ENCODE data around the gene TAS2R7. TPM values are rescaled to one million over a fixed set of nuclear protein-coding genes. Genes with fewer than 3 reads are reported as not detected.

TAS2R7 gene, protein sequence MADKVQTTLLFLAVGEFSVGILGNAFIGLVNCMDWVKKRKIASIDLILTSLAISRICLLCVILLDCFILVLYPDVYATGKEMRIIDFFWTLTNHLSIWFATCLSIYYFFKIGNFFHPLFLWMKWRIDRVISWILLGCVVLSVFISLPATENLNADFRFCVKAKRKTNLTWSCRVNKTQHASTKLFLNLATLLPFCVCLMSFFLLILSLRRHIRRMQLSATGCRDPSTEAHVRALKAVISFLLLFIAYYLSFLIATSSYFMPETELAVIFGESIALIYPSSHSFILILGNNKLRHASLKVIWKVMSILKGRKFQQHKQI
- total RNA-seq = not detected in 2 replicates

DNA sequence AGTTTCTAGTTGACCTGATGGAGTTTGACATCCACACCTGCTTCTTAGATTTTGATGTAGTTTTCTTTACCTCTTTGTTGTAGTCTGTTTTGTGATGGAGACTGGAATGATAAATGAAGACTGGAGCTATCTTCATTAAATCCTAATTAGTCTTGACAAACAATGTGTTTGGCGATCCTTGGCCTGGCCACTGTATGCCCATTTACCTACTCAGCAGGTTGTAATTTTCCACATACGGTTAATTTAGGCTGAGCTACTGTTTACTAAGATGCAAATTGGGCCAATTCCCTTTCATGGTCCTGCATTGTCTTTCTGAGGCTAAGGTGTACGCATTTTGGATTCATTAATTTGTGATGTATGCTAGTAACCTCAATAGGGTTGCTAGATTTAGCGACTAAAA lies at the start of gene TAS2R7:
TSS of gene TAS2R7 (minus strand) at position 41 of the 400 bp plus-strand sequence. CDS start 57 bp downstream, outside the sequence.

DNA sequence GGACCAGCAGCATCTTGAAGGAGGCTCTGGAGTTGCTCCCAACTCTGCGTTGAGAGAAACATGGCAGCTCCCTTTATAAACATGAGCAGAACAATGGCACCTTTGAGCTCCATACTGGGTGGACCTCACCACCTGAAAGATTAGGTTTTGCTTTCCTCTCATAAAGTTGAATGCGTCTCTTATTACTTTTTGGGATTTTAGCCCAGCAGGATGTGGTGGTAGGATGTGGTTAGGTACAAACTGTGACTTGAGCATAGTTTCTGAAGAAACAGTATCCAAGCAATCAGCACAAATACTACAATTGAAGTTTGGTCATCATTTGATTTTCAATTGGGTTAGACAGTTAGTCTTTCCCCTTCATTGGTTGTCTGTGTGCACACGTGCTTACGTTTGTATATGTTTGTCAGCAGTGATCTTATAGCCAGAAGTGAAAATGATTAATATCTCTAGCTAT lies 47.0 kb upstream of the TAS2R7 start, which contains the start of gene PRR4:
TSS of gene PRR4 (minus strand) at position 51 of the 454 bp plus-strand sequence. CDS start at position 13, 38 bp downstream.

DNA sequence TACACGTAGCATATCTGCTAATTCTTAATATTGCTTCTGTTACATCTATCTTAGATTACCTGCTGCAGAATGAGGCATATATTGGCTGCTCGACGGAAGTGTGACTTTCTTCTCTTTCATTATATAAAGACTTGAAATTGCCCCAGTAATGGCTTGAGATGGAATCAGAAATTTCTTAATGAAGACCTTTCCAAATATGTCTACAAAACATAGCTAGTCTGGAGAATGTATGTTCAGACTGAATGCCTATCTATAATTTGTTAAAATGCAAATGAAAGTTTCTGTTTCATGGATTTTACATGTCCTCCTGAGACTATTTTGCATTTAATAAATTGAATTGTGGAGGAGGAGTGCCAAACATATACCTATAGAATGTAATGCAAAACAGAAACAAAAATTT lies 23.8 kb upstream of the TAS2R7 start, which contains the start of gene TAS2R10:
TSS of gene TAS2R10 (minus strand) at position 101 of the 400 bp plus-strand sequence. CDS start at position 12, 89 bp downstream.

DNA sequence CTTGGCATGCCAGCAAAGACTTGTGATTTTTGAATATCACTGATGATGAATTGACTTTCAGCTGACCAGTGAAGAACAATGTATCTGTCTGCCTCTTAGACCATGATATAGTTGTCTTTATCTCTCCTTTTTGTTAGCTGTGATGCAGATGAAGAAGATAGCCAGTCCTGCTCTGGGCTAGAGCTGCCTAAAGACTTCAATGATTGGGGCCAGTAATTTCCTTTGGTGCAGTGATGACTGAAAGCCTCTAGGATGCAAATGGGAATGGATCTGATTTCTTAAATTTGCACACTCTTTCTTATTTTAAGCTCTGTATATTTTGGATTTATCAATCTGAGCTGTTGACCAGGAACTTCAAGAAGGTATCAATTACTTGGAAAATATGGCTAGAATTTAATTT lies 7.6 kb upstream of the TAS2R7 start, which contains the start of gene TAS2R9:
TSS of gene TAS2R9 (minus strand) at position 101 of the 400 bp plus-strand sequence. CDS start at position 8, 93 bp downstream.

DNA sequence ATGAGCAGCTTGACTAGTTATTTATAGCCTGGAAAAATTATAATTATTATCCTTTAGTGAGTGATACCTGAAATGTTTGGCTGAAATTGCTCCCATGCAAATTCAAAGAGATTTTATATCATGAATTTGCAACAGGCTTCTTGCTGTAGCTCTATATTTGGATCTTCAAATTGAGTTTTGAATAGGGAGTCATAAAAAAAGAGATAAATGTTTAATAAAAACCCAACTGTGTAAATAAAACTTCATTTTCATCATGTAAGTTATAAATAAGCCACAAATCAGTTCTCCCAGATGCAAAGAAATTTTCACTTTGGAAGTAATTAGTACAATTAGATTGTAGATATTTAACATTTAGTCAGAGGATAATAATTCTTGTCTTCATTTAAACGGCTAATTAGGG lies 4.8 kb upstream of the TAS2R7 start, which contains the start of gene TAS2R8:
TSS of gene TAS2R8 (minus strand) at position 101 of the 400 bp plus-strand sequence. CDS start 306 bp downstream, outside the sequence.

Other genes with a start within 250 kb of the TAS2R7 start
- 21.0 and 21.1 TPM in 2 replicates for gene MAGOHB, start 189.0 kb downstream of the TAS2R7 start, total RNA-seq
- 7.3 and 9.6 TPM in 2 replicates for gene STYK1, start 128.6 kb downstream of the TAS2R7 start, total RNA-seq
- 355 and 378 TPM in 2 replicates for gene YBX3, start 79.3 kb downstream of the TAS2R7 start, total RNA-seq
- gene TAS2R8, start 4.7 kb upstream of the TAS2R7 start, total RNA-seq = not detected in 2 replicates
- gene TAS2R9, start 7.5 kb upstream of the TAS2R7 start, total RNA-seq = not detected in 2 replicates
- gene TAS2R10, start 23.7 kb upstream of the TAS2R7 start, total RNA-seq = 0.13 TPM in 1 of 2 replicates, not detected in the other
- 0.20 TPM in 1 of 2 replicates, not detected in the other for gene PRR4, start 46.8 kb upstream of the TAS2R7 start, total RNA-seq
- gene PRH1, start 81.6 kb upstream of the TAS2R7 start, total RNA-seq = 3.0 and 6.0 TPM in 2 replicates
- gene TAS2R13, start 106.9 kb upstream of the TAS2R7 start, total RNA-seq = 0.07 and 0.10 TPM in 2 replicates
- gene PRH2, start 126.6 kb upstream of the TAS2R7 start, total RNA-seq = not detected in 2 replicates
- gene TAS2R14, start 136.6 kb upstream of the TAS2R7 start, total RNA-seq = 0.07 and 0.84 TPM in 2 replicates
- gene TAS2R50, start 184.3 kb upstream of the TAS2R7 start, total RNA-seq = 0.15 and 0.20 TPM in 2 replicates
- 0.10 and 0.13 TPM in 2 replicates for gene TAS2R20, start 195.7 kb upstream of the TAS2R7 start, total RNA-seq
- 0.39 and 0.53 TPM in 2 replicates for gene TAS2R19, start 220.0 kb upstream of the TAS2R7 start, total RNA-seq
- 0.15 TPM in 1 of 2 replicates, not detected in the other for gene TAS2R31, start 228.8 kb upstream of the TAS2R7 start, total RNA-seq